ENCODE data around the gene ADCY9. TPM values are rescaled to one million over a fixed set of nuclear protein-coding genes. Genes with fewer than 3 reads are reported as not detected.
A peak's percentile ranks its signal among the peaks of the same experiment; 100 is the strongest.

Gene ADCY9
- total and polyA plus RNA-seq, 2 donors (not counting 1 experiment from before 2014, with no cell fraction given) = 1.7 to 2.1 TPM

- H3K27ac Mint-ChIP-seq = peak overlapping the region; percentile 64
- intact Hi-C loops (cut with micrococcal nuclease) = loop anchor here (5.0 to 10.0 kb wide), 3 partner anchors 155 to 498 kb away; partner anchors contain the start of genes TFAP4, UBALD1 and VASN
- H3K4me1 Mint-ChIP-seq = peaks cover 18% of the 10 kb centered on the region
- peak overlapping the region in 2 of 5 experiments; percentile 46 to 75 for H3K4me3 ChIP-seq (ENCODE audit: control extremely low read depth in 1 of 5, extremely low read depth in 1 of 5, insufficient read depth in 1 of 5, low read depth in 2 of 5, low read length in 4 of 5)
- 96% methylated on average over 8 of the region's 12 CpGs for WGBS (ENCODE audit: insufficient coverage)
- H3K4me1 ChIP-seq (ENCODE audit: control insufficient read depth in 2 of 2, insufficient read depth in 2 of 2, low read length in 2 of 2) = peaks cover 10 to 13% of the 10 kb centered on the region in 2 donors
- ChIA-PET POLR2A (interaction anchor here (1.4 kb wide), 1 partner anchor 136 kb away, joined by 5 read pairs; no protein-coding TSS in a partner anchor), CTCF (no interaction called here)
- H3K9me3 ChIP-seq (ENCODE audit: control extremely low read depth in 1 of 3, control insufficient read depth in 2 of 3, insufficient read depth in 1 of 3, low read length in 2 of 3) = no peaks in the 10 kb centered on the region
- H3K36me3 ChIP-seq (replicated peaks in 1 of 2; ENCODE audit: control extremely low read depth in 1 of 2, control insufficient read depth in 1 of 2, extremely low read depth in 1 of 2, insufficient read depth in 2 of 2, low read length in 1 of 2) = no peaks in the 10 kb centered on the region
- ATAC-seq (ENCODE audit: low read depth) = no peak
- H4K20me1 ChIP-seq (ENCODE audit: control insufficient read depth, insufficient read depth, low read length, poor library complexity, severe bottlenecking) = no peaks in the 10 kb centered on the region
- peak overlapping the region; percentile 93 for H2AFZ ChIP-seq (ENCODE audit: insufficient read depth, low read depth, low read length, poor library complexity, severe bottlenecking)
- no peak for TF ChIP-seq EZH2 (IDR thresholded peaks at IDR 0.05; ENCODE audit: borderline replicate concordance, insufficient read depth, low read depth, low read length, poor library complexity, severe bottlenecking)
- no peak for TF ChIP-seq CTCF (IDR thresholded peaks at IDR 0.05)
- H3K4me3 Mint-ChIP-seq = peak overlapping the region; percentile 91
- H3K9ac ChIP-seq (ENCODE audit: low read length) = no peak overlapping the region
- DNase-seq = no peak
- H3K27me3 ChIP-seq (replicated peaks in 1 of 4; ENCODE audit: control extremely low read depth in 1 of 4, control insufficient read depth in 3 of 4, insufficient read depth in 4 of 4, low read length in 3 of 4) = peaks cover 0 to 6% (median 0%) of the 10 kb centered on the region in 4 experiments
- H3K4me2 ChIP-seq (replicated peaks; ENCODE audit: low read depth, low read length, poor library complexity, severe bottlenecking) = peak overlapping the region; percentile 97
- peaks cover 23% of the 10 kb centered on the region for H3K27me3 Mint-ChIP-seq
- no peak overlapping the region for H3K27ac ChIP-seq (ENCODE audit: low read length in 2 of 2)
- no peaks in the 10 kb centered on the region for H3K79me2 ChIP-seq (ENCODE audit: control insufficient read depth, insufficient read depth, low read length)
- H3K9me3 Mint-ChIP-seq (ENCODE audit: insufficient read depth) = no peaks in the 10 kb centered on the region
Measured at GRCh38 chr16:4117250-4117578, 972 bp upstream of the ADCY9 start.

GRCh38 chr16:4115949-4116318 is 308 bp downstream of the ADCY9 start:
- ChIA-PET CTCF (interaction anchor here (1.7 kb wide), 1 partner anchor 138 kb away, joined by 9 read pairs; no protein-coding TSS in a partner anchor), POLR2A (no interaction called here)
- Histone ChIP-seq H3K4me2 (replicated peaks; ENCODE audit: low read depth, low read length, poor library complexity, severe bottlenecking) (peak overlapping the region; percentile 87), H3K27ac (ENCODE audit: low read length in 2 of 2) (no peak overlapping the region), H3K4me1 (ENCODE audit: control insufficient read depth in 2 of 2, insufficient read depth in 2 of 2, low read length in 2 of 2) (peaks cover 10 to 13% of the 10 kb centered on the region in 2 donors), H3K4me3 (ENCODE audit: control extremely low read depth in 1 of 5, extremely low read depth in 1 of 5, insufficient read depth in 1 of 5, low read depth in 2 of 5, low read length in 4 of 5) (peak overlapping the region in 4 of 5 experiments; percentile 28 to 60 (median 54)), H3K9ac (ENCODE audit: low read length) (no peak overlapping the region), H2AFZ (ENCODE audit: insufficient read depth, low read depth, low read length, poor library complexity, severe bottlenecking) (peak overlapping the region; percentile 82), H3K27me3 (replicated peaks in 1 of 4; ENCODE audit: control extremely low read depth in 1 of 4, control insufficient read depth in 3 of 4, insufficient read depth in 4 of 4, low read length in 3 of 4) (peaks cover 0 to 6% (median 0%) of the 10 kb centered on the region in 4 experiments), H3K79me2 (ENCODE audit: control insufficient read depth, insufficient read depth, low read length) (no peaks in the 10 kb centered on the region), H3K9me3 (ENCODE audit: control extremely low read depth in 1 of 3, control insufficient read depth in 2 of 3, insufficient read depth in 1 of 3, low read length in 2 of 3) (no peaks in the 10 kb centered on the region), H3K36me3 (replicated peaks in 1 of 2; ENCODE audit: control extremely low read depth in 1 of 2, control insufficient read depth in 1 of 2, extremely low read depth in 1 of 2, insufficient read depth in 2 of 2, low read length in 1 of 2) (no peaks in the 10 kb centered on the region), H4K20me1 (ENCODE audit: control insufficient read depth, insufficient read depth, low read length, poor library complexity, severe bottlenecking) (no peaks in the 10 kb centered on the region)
- H3K27me3 Mint-ChIP-seq = peaks cover 19% of the 10 kb centered on the region
- H3K9me3 Mint-ChIP-seq (ENCODE audit: insufficient read depth) = no peaks in the 10 kb centered on the region
- ATAC-seq (ENCODE audit: low read depth) (peak; percentile 19), DNase-seq (no peak)
- H3K27ac Mint-ChIP-seq = no peak overlapping the region
- WGBS (ENCODE audit: insufficient coverage) = under 1% methylated on average over 71 of the region's 71 CpGs
- intact Hi-C loops (cut with micrococcal nuclease) = loop anchor here (1.0 to 10.0 kb wide), 4 partner anchors 67 to 499 kb away; partner anchors contain the start of genes TFAP4, UBALD1 and VASN
- no peak for TF ChIP-seq CTCF (IDR thresholded peaks at IDR 0.05)
- TF ChIP-seq EZH2 (IDR thresholded peaks at IDR 0.05; ENCODE audit: borderline replicate concordance, insufficient read depth, low read depth, low read length, poor library complexity, severe bottlenecking) = no peak
- peak overlapping the region; percentile 76 for H3K4me3 Mint-ChIP-seq
- peaks cover 18% of the 10 kb centered on the region for H3K4me1 Mint-ChIP-seq

All from B cell (primary cell).